ENCODE data around the gene LHFPL3.

DNA sequence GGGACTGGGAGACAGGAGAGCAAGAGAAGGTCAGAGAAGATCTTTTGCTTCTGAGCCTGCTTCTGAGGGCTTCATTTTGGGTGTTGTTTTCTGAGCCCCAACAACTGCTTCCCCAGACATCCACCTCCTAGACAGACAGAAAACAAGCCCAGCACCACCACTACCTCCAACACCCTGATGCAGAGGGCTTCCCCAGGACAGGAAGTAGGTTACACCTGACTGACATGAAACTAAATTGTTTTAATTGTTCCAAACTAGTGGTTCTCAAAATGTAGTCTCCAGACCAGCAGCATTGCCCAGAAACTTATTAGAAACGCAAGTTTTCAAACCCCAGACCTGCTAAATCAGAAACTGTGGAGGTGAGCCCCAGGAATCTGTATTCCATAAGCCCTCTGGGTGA is 522.0 kb downstream of the LHFPL3 start:
- TF ChIP-seq, protein P1, sequence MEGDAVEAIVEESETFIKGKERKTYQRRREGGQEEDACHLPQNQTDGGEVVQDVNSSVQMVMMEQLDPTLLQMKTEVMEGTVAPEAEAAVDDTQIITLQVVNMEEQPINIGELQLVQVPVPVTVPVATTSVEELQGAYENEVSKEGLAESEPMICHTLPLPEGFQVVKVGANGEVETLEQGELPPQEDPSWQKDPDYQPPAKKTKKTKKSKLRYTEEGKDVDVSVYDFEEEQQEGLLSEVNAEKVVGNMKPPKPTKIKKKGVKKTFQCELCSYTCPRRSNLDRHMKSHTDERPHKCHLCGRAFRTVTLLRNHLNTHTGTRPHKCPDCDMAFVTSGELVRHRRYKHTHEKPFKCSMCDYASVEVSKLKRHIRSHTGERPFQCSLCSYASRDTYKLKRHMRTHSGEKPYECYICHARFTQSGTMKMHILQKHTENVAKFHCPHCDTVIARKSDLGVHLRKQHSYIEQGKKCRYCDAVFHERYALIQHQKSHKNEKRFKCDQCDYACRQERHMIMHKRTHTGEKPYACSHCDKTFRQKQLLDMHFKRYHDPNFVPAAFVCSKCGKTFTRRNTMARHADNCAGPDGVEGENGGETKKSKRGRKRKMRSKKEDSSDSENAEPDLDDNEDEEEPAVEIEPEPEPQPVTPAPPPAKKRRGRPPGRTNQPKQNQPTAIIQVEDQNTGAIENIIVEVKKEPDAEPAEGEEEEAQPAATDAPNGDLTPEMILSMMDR (IDR thresholded peaks at IDR 0.05; ENCODE audit: low read depth, low read length, poor library complexity, severe bottlenecking): no peak
- no peak for TF ChIP-seq EZH2phosphoT487 (IDR thresholded peaks at IDR 0.05; ENCODE audit: borderline replicate concordance, low read length)
